HL-60 (cell line): ENCODE results near the gene NDE1.

Source experiments
- DNase-seq, 2 experiments: peaks; one replicate each; pipeline ENCODE4 v3.0.0-alpha.2; 2010 to 2020; ENCODE audit warnings: low read depth in 1 of 2, low spot score in 1 of 2
- H3K27ac ChIP-seq: fragments of 250-450 bp; sonication (Bioruptor Pico); replicated peaks from 2 replicates; pipeline ENCODE4 v1.5.1; 2020; ENCODE audit warnings: mild to moderate bottlenecking, moderate library complexity
- H3K27me3 ChIP-seq: fragments of 250-450 bp; sonication (Bioruptor Pico); 2 replicates; pipeline ENCODE4 v1.5.1; 2021; ENCODE audit warnings: mild to moderate bottlenecking, moderate library complexity; ENCODE audit not compliant: insufficient read depth, poor library complexity, severe bottlenecking
- H3K4me3 ChIP-seq: replicated peaks from 2 replicates; pipeline ENCODE4 v1.5.1; 2011; ENCODE audit warnings: mild to moderate bottlenecking, control low read depth, low read length; ENCODE audit not compliant: insufficient read depth
- GABPA ChIP-seq: IDR thresholded peaks from 2 replicates; pipeline ENCODE4 v1.6.1; 2012; ENCODE audit warnings: low read depth
- POLR2AphosphoS5 ChIP-seq: IDR thresholded peaks from 2 replicates; pipeline ENCODE4 v1.6.1; 2012; ENCODE audit warnings: low read depth
- SPI1 ChIP-seq: IDR thresholded peaks from 2 replicates; pipeline ENCODE4 v1.6.1; 2012; ENCODE audit warnings: low read depth, mild to moderate bottlenecking, borderline replicate concordance
- TF ChIP-seq, protein P1 (sequence below): IDR thresholded peaks from 2 replicates; pipeline ENCODE4 v1.6.1; 2012; ENCODE audit warnings: low read depth; ENCODE audit not compliant: insufficient replicate concordance
- TF ChIP-seq, protein P2 (sequence below): IDR thresholded peaks from one replicate; pipeline ENCODE4 v1.5.1; 2011; ENCODE audit warnings: low read length, control low read depth, inconsistent platforms; ENCODE audit not compliant: insufficient read depth

NDE1 gene

DNA sequence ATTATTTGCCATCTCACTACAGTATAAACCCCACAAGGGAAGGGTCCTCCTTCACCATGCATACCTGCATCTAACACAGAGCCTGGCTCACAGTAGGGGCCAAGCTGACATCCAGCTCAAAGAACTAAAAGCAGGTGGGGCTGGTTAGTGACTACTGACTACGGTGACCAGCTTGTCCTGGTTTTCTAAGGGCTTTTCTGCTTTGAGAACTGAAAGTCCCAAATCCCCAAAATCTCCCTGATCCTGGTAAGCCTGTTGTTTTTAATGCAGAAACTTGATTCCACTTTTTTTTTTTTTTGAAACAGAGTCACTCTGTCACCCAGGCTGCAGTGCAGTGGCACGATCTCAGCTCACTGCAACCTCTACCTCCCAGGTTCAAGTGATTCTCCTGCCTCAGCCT is 89.4 kb downstream of the NDE1 start:
- H3K27ac ChIP-seq = no peak overlapping the region
- DNase-seq = no peak
- no peak overlapping the region for H3K4me3 ChIP-seq
- H3K27me3 ChIP-seq = no peaks in the 10 kb centered on the region
- TF ChIP-seq POLR2AphosphoS5 (no peak), GABPA (no peak), SPI1 (no peak)
- TF ChIP-seq, protein P1, sequence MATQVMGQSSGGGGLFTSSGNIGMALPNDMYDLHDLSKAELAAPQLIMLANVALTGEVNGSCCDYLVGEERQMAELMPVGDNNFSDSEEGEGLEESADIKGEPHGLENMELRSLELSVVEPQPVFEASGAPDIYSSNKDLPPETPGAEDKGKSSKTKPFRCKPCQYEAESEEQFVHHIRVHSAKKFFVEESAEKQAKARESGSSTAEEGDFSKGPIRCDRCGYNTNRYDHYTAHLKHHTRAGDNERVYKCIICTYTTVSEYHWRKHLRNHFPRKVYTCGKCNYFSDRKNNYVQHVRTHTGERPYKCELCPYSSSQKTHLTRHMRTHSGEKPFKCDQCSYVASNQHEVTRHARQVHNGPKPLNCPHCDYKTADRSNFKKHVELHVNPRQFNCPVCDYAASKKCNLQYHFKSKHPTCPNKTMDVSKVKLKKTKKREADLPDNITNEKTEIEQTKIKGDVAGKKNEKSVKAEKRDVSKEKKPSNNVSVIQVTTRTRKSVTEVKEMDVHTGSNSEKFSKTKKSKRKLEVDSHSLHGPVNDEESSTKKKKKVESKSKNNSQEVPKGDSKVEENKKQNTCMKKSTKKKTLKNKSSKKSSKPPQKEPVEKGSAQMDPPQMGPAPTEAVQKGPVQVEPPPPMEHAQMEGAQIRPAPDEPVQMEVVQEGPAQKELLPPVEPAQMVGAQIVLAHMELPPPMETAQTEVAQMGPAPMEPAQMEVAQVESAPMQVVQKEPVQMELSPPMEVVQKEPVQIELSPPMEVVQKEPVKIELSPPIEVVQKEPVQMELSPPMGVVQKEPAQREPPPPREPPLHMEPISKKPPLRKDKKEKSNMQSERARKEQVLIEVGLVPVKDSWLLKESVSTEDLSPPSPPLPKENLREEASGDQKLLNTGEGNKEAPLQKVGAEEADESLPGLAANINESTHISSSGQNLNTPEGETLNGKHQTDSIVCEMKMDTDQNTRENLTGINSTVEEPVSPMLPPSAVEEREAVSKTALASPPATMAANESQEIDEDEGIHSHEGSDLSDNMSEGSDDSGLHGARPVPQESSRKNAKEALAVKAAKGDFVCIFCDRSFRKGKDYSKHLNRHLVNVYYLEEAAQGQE = no peak
- TF ChIP-seq, protein P2, sequence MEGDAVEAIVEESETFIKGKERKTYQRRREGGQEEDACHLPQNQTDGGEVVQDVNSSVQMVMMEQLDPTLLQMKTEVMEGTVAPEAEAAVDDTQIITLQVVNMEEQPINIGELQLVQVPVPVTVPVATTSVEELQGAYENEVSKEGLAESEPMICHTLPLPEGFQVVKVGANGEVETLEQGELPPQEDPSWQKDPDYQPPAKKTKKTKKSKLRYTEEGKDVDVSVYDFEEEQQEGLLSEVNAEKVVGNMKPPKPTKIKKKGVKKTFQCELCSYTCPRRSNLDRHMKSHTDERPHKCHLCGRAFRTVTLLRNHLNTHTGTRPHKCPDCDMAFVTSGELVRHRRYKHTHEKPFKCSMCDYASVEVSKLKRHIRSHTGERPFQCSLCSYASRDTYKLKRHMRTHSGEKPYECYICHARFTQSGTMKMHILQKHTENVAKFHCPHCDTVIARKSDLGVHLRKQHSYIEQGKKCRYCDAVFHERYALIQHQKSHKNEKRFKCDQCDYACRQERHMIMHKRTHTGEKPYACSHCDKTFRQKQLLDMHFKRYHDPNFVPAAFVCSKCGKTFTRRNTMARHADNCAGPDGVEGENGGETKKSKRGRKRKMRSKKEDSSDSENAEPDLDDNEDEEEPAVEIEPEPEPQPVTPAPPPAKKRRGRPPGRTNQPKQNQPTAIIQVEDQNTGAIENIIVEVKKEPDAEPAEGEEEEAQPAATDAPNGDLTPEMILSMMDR = no peak

DNA sequence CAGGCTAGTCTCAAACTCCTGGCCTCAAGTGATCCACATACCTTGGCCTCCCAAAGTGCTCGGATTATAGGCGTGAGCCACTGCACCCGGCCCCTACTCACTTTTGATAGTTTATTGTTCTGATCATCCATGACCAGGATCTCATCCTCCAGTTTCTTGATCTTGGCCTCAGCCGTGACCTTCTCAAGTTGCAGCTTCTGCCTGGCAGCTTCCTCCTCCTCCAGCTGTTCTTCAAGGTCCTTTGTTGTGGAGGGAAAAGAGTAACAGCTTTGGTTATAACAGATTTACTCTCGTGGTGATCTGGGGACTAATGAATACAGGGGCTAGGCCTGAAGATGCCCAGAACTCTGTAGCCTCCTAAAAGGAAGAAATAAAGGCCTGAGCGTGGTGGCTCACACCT is 89.9 kb downstream of the NDE1 start:
- Histone ChIP-seq H3K27ac (no peak overlapping the region), H3K27me3 (no peaks in the 10 kb centered on the region), H3K4me3 (no peak overlapping the region)
- no peak for DNase-seq
- TF ChIP-seq, protein P2 = no peak
- TF ChIP-seq POLR2AphosphoS5 (no peak), SPI1 (no peak), GABPA (no peak)
- TF ChIP-seq, protein P1 = no peak

DNA sequence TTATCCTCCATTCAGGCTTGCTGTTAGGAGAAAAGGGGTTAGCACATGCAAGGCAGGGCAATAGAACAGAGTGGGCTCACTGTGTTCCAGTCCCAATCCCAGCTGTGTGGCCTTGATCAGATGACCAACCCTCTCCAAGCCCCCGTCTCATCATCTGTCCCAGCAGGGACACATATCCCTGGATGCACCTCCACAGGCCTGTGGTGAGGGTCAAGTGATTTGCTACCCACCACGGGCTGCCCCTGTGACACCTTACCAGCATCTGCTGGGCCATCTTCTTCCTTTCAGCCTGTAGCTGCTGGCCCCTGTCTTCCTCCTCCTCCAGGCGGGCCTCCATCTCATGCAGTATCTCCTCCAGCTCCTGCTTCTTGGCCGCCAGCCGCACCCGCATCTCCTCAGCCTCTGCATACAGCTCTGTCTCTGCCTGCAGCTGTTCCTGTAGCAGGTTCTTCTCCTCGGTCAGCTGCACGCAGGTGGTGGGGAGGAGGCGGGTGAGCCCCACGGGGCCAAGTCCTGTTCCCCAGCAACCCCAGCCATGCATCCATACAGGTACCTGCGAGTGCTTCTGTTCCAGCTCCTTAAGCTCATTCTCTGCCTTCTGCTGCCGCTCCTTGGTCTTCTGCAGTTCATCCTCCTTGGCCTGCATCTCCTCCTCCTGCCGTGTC is 91.3 kb downstream of the NDE1 start:
- TF ChIP-seq POLR2AphosphoS5 (no peak), GABPA (no peak), SPI1 (no peak)
- TF ChIP-seq, protein P1 = no peak
- TF ChIP-seq, protein P2 = no peak
- DNase-seq = no peak

More for the DNA sequence above, 91.3 kb downstream of the NDE1 start:
- H3K27me3 ChIP-seq = no peaks in the 10 kb centered on the region
- no peak overlapping the region for H3K27ac ChIP-seq
- no peak overlapping the region for H3K4me3 ChIP-seq
